GM23338 (cell line): ENCODE measurements around the gene GNB2. TPM values are rescaled to one million over a fixed set of nuclear protein-coding genes. Genes with fewer than 3 reads are reported as not detected.

Experiments used
- ATAC-seq: fragments of 200-7000 bp; cut with Tn5 transposase; 3 replicates; pipeline ENCODE4 v1.9.1; 2020
- DNase-seq: peaks from one replicate; pipeline ENCODE4 v3.0.0-alpha.2; 2015; ENCODE audit warnings: low spot score
- H2AFZ ChIP-seq: fragments of 200-600 bp; sonication (generic); 2 replicates; pipeline ENCODE4 v1.8.0; 2016; ENCODE audit warnings: antibody characterized with exemption, mild to moderate bottlenecking, moderate library complexity
- H3F3A ChIP-seq: fragments of 200-600 bp; sonication (generic); replicated peaks from 2 replicates; pipeline ENCODE4 v1.8.0; 2017; ENCODE audit warnings: antibody characterized with exemption, mixed run types, low read depth
- H3K27ac ChIP-seq: fragments of 200-600 bp; sonication (generic); 2 replicates; pipeline ENCODE4 v1.6.1; 2016; ENCODE audit warnings: low read depth
- H3K27me3 ChIP-seq: fragments of 200-600 bp; sonication (generic); 2 replicates; pipeline ENCODE4 v1.8.0; 2016; ENCODE audit warnings: mild to moderate bottlenecking, mixed run types, moderate library complexity; ENCODE audit not compliant: insufficient read depth
- H3K36me3 ChIP-seq: fragments of 200-600 bp; sonication (generic); 2 replicates; pipeline ENCODE4 v1.8.0; 2016; ENCODE audit warnings: mild to moderate bottlenecking; ENCODE audit not compliant: insufficient read depth
- H3K4me1 ChIP-seq: fragments of 200-600 bp; sonication (generic); 2 replicates; pipeline ENCODE4 v1.8.0; 2016; ENCODE audit warnings: mild to moderate bottlenecking, moderate library complexity; ENCODE audit not compliant: insufficient read depth
- H3K4me2 ChIP-seq: fragments of 200-600 bp; sonication (generic); 2 replicates; pipeline ENCODE4 v1.7.1; 2017; ENCODE audit warnings: mixed run types
- H3K4me3 ChIP-seq: fragments of 200-600 bp; sonication (generic); 2 replicates; pipeline ENCODE4 v1.6.1; 2016; ENCODE audit warnings: mixed run types
- H3K79me2 ChIP-seq: fragments of 200-600 bp; sonication (generic); replicated peaks from 2 replicates; pipeline ENCODE4 v1.8.0; 2017; ENCODE audit warnings: mild to moderate bottlenecking; ENCODE audit not compliant: insufficient read depth
- H3K9me2 ChIP-seq: fragments of 200-600 bp; sonication (generic); 2 replicates; pipeline ENCODE4 v1.8.0; 2017; ENCODE audit not compliant: insufficient read depth
- H4K20me1 ChIP-seq: fragments of 200-600 bp; sonication (generic); replicated peaks from 2 replicates; pipeline ENCODE4 v1.8.0; 2017; ENCODE audit warnings: mild to moderate bottlenecking; ENCODE audit not compliant: insufficient read depth
- H3K27ac Mint-ChIP-seq: 2 replicates; pipeline ENCODE4 v1.8.0; 2020; ENCODE audit warnings: inconsistent platforms, mild to moderate bottlenecking, moderate library complexity, mixed read lengths
- H3K27me3 Mint-ChIP-seq: 3 replicates; pipeline ENCODE4 v1.8.0; 2022; ENCODE audit warnings: low read depth, mild to moderate bottlenecking, moderate library complexity, mixed read lengths, inconsistent platforms; ENCODE audit not compliant: insufficient read depth, poor library complexity
- H3K36me3 Mint-ChIP-seq: 3 replicates; pipeline ENCODE4 v1.8.0; 2021; ENCODE audit warnings: low read depth, mild to moderate bottlenecking, inconsistent platforms, moderate library complexity, mixed read lengths
- H3K4me1 Mint-ChIP-seq: 3 replicates; pipeline ENCODE4 v1.8.0; 2020; ENCODE audit warnings: mild to moderate bottlenecking, inconsistent platforms, mixed read lengths
- H3K4me3 Mint-ChIP-seq: 3 replicates; pipeline ENCODE4 v1.8.0; 2021; ENCODE audit warnings: moderate library complexity, mild to moderate bottlenecking, inconsistent platforms, mixed read lengths
- H3K9me3 Mint-ChIP-seq: 3 replicates; pipeline ENCODE4 v1.8.0; 2020; ENCODE audit warnings: moderate library complexity, mild to moderate bottlenecking, inconsistent platforms, mixed read lengths
- CREB1 ChIP-seq: fragments of 250-450 bp; sonication (Bioruptor Pico); IDR thresholded peaks from 2 replicates; pipeline ENCODE4 v1.5.0; 2020; ENCODE audit warnings: low read depth, mild to moderate bottlenecking, moderate library complexity
- CTCF ChIP-seq, 2 experiments: fragments of 200-600 bp in 1 of 2; sonication (generic) in 1 of 2; conservative IDR thresholded peaks; 2 replicates each; pipeline versions ENCODE4 v1.5.1 to v1.6.1; 2016 to 2017; ENCODE audit warnings: antibody characterized with exemption in 2 of 2, low read depth in 2 of 2, mild to moderate bottlenecking in 2 of 2, moderate library complexity in 1 of 2
- ETS1 ChIP-seq: IDR thresholded peaks from 2 replicates; pipeline ENCODE4 v1.6.1; 2016; ENCODE audit warnings: antibody characterized with exemption
- EZH2 ChIP-seq: fragments of 200-600 bp; sonication (generic); IDR thresholded peaks from one replicate; pipeline ENCODE4 v1.8.0; 2017; ENCODE audit warnings: antibody characterized with exemption, mild to moderate bottlenecking, low read depth; ENCODE audit not compliant: unreplicated experiment
- EZH2phosphoT487 ChIP-seq: fragments of 200-600 bp; sonication (generic); IDR thresholded peaks from one replicate; pipeline ENCODE4 v1.8.1; 2018; ENCODE audit warnings: antibody characterized with exemption; ENCODE audit not compliant: unreplicated experiment
- JUNB ChIP-seq: IDR thresholded peaks from one replicate; pipeline ENCODE4 v1.6.1; 2016; ENCODE audit warnings: antibody characterized with exemption; ENCODE audit not compliant: unreplicated experiment
- NANOG ChIP-seq: IDR thresholded peaks from 2 replicates; pipeline ENCODE4 v1.6.1; 2016; ENCODE audit warnings: antibody characterized with exemption, borderline replicate concordance
- POLR2AphosphoS5 ChIP-seq: IDR thresholded peaks from 2 replicates; pipeline ENCODE4 v1.6.1; 2016; ENCODE audit warnings: antibody characterized with exemption, low read depth
- STAT1 ChIP-seq: IDR thresholded peaks from one replicate; pipeline ENCODE4 v1.6.1; 2016; ENCODE audit warnings: antibody characterized with exemption; ENCODE audit not compliant: unreplicated experiment
- ZNF114 ChIP-seq: fragments of 250-450 bp; sonication (Bioruptor Pico); IDR thresholded peaks from 2 replicates; pipeline ENCODE4 v1.5.0; 2020; ENCODE audit warnings: mild to moderate bottlenecking, moderate library complexity
- ZNF331 ChIP-seq: fragments of 250-450 bp; sonication (Bioruptor Pico); IDR thresholded peaks from 2 replicates; pipeline ENCODE4 v1.5.0; 2020; ENCODE audit warnings: low read depth, mild to moderate bottlenecking, moderate library complexity
- ZNF462 ChIP-seq: fragments of 250-450 bp; sonication (Bioruptor Pico); IDR thresholded peaks from 2 replicates; pipeline ENCODE4 v1.5.0; 2020; ENCODE audit warnings: mild to moderate bottlenecking, moderate library complexity
- polyA plus RNA-seq: library from polyadenylated mRNA; unstranded; fragments of >200 nt; fragmentation: Nextera tagmentation; extraction: Ambion mirVana; gene quantifications from 2 replicates; pipeline ENCODE4 v1.2.1, GENCODE V29; 2016
- total RNA-seq: library from RNA; depleted of rRNA; stranded (reverse); fragments of >200 nt; shearing (Covaris generic); gene quantifications from 2 replicates; pipeline ENCODE4 v1.2.3, GENCODE V29; 2014
- TF ChIP-seq, protein P1 (sequence below): IDR thresholded peaks from one replicate; pipeline ENCODE4 v1.6.1; 2018; ENCODE audit warnings: antibody characterized with exemption; ENCODE audit not compliant: unreplicated experiment

Gene GNB2
- total and polyA plus RNA-seq, 2 experiments from 2014 or later = 112 to 153 TPM

- Histone ChIP-seq H3K79me2 (no peaks in the 10 kb centered on the region), H3K4me3 (peak overlapping the region; percentile 74), H3K4me1 (peaks cover 9% of the 10 kb centered on the region; the same call in 1 of the 2 replicates), H3K36me3 (no peaks in the 10 kb centered on the region), H3K4me2 (peak overlapping the region; percentile 88), H3K27me3 (peaks cover 38% of the 10 kb centered on the region), H4K20me1 (no peaks in the 10 kb centered on the region), H2AFZ (peak overlapping the region; percentile 93), H3K9me2 (no peaks in the 10 kb centered on the region), H3K27ac (no peak overlapping the region), H3F3A (peaks cover 6% of the 10 kb centered on the region; the same call in 1 of the 2 replicates)
- Mint-ChIP-seq H3K36me3 (no peaks in the 10 kb centered on the region), H3K27me3 (peaks cover 42% of the 10 kb centered on the region), H3K4me1 (peaks cover 7% of the 10 kb centered on the region), H3K9me3 (peaks cover 2% of the 10 kb centered on the region; the same call in 2 of the 3 replicates), H3K4me3 (peak overlapping the region; percentile 70), H3K27ac (no peak overlapping the region)
- peak; percentile 65 for ATAC-seq
- peak; percentile 55 for DNase-seq
- no peak for TF ChIP-seq ZNF114
- TF ChIP-seq EZH2 = no peak
- no peak for TF ChIP-seq JUNB
- no peak for TF ChIP-seq ZNF331 (CRISPR knock-in tag)
- TF ChIP-seq CTCF (conservative IDR thresholded peaks at IDR 0.05; ENCODE audit: low read depth in 2 of 2) = no peak
- TF ChIP-seq, protein P1, sequence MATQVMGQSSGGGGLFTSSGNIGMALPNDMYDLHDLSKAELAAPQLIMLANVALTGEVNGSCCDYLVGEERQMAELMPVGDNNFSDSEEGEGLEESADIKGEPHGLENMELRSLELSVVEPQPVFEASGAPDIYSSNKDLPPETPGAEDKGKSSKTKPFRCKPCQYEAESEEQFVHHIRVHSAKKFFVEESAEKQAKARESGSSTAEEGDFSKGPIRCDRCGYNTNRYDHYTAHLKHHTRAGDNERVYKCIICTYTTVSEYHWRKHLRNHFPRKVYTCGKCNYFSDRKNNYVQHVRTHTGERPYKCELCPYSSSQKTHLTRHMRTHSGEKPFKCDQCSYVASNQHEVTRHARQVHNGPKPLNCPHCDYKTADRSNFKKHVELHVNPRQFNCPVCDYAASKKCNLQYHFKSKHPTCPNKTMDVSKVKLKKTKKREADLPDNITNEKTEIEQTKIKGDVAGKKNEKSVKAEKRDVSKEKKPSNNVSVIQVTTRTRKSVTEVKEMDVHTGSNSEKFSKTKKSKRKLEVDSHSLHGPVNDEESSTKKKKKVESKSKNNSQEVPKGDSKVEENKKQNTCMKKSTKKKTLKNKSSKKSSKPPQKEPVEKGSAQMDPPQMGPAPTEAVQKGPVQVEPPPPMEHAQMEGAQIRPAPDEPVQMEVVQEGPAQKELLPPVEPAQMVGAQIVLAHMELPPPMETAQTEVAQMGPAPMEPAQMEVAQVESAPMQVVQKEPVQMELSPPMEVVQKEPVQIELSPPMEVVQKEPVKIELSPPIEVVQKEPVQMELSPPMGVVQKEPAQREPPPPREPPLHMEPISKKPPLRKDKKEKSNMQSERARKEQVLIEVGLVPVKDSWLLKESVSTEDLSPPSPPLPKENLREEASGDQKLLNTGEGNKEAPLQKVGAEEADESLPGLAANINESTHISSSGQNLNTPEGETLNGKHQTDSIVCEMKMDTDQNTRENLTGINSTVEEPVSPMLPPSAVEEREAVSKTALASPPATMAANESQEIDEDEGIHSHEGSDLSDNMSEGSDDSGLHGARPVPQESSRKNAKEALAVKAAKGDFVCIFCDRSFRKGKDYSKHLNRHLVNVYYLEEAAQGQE = no peak
- no peak for TF ChIP-seq POLR2AphosphoS5
- no peak for TF ChIP-seq NANOG
- TF ChIP-seq EZH2phosphoT487 = no peak
- TF ChIP-seq ETS1 = no peak
- TF ChIP-seq ZNF462 (CRISPR knock-in tag) = no peak
- no peak for TF ChIP-seq STAT1
- no peak for TF ChIP-seq CREB1 (CRISPR knock-in tag)
Measured at GRCh38 chr7:100720671-100721504, 47.3 kb downstream of the GNB2 start.
